Measurements from ENCODE around the gene LTBP2.

Gene LTBP2

GRCh38 chr14:74531467-74531866 lies 80.6 kb downstream of the LTBP2 start:
- in situ Hi-C loops (cut with MboI; ENCODE audit: low sequenced_read_pairs): no loop called here

- in situ Hi-C loops (cut with MboI; ENCODE audit: low sequenced_read_pairs): no loop called here
These were observed 81.0 kb downstream of the LTBP2 start for GRCh38 chr14:74531006-74531405.

GRCh38 chr14:74528886-74529285 lies 83.2 kb downstream of the LTBP2 start:
- in situ Hi-C loops (cut with MboI; ENCODE audit: low sequenced_read_pairs): no loop called here

GRCh38 chr14:74528406-74528805 lies 83.6 kb downstream of the LTBP2 start:
- in situ Hi-C loops (cut with MboI; ENCODE audit: low sequenced_read_pairs): no loop called here

- in situ Hi-C loops (cut with MboI; ENCODE audit: low sequenced_read_pairs): no loop called here
These were observed 84.2 kb downstream of the LTBP2 start for GRCh38 chr14:74527736-74528280.

- in situ Hi-C loops (cut with MboI; ENCODE audit: low sequenced_read_pairs): no loop called here
These were observed 85.0 kb downstream of the LTBP2 start for GRCh38 chr14:74526854-74527585.

GRCh38 chr14:74525361-74525851 lies 86.6 kb downstream of the LTBP2 start:
- in situ Hi-C loops (cut with MboI; ENCODE audit: low sequenced_read_pairs): no loop called here

- in situ Hi-C loops (cut with MboI; ENCODE audit: low sequenced_read_pairs): no loop called here
These were observed 87.3 kb downstream of the LTBP2 start for GRCh38 chr14:74524812-74525135.

GRCh38 chr14:74524076-74524811 lies 87.8 kb downstream of the LTBP2 start:
- in situ Hi-C loops (cut with MboI; ENCODE audit: low sequenced_read_pairs): no loop called here

GRCh38 chr14:74522740-74523139 lies 89.3 kb downstream of the LTBP2 start:
- in situ Hi-C loops (cut with MboI; ENCODE audit: low sequenced_read_pairs): no loop called here

- in situ Hi-C loops (cut with MboI; ENCODE audit: low sequenced_read_pairs): no loop called here
These were observed 90.3 kb downstream of the LTBP2 start for GRCh38 chr14:74521756-74522155.

GRCh38 chr14:74519316-74520074 lies 92.5 kb downstream of the LTBP2 start:
- in situ Hi-C loops (cut with MboI; ENCODE audit: low sequenced_read_pairs): no loop called here

- in situ Hi-C loops (cut with MboI; ENCODE audit: low sequenced_read_pairs): no loop called here
These were observed 93.8 kb downstream of the LTBP2 start for GRCh38 chr14:74518221-74518620.

GRCh38 chr14:74517731-74518130 lies 94.3 kb downstream of the LTBP2 start:
- in situ Hi-C loops (cut with MboI; ENCODE audit: low sequenced_read_pairs): no loop called here

GRCh38 chr14:74516451-74517160 lies 95.4 kb downstream of the LTBP2 start:
- in situ Hi-C loops (cut with MboI; ENCODE audit: low sequenced_read_pairs): no loop called here

GRCh38 chr14:74515891-74516412 lies 96.1 kb downstream of the LTBP2 start:
- in situ Hi-C loops (cut with MboI; ENCODE audit: low sequenced_read_pairs): no loop called here

- in situ Hi-C loops (cut with MboI; ENCODE audit: low sequenced_read_pairs): no loop called here
These were observed 97.5 kb downstream of the LTBP2 start for GRCh38 chr14:74514471-74514941.

- in situ Hi-C loops (cut with MboI; ENCODE audit: low sequenced_read_pairs): no loop called here
These were observed 99.8 kb downstream of the LTBP2 start for GRCh38 chr14:74511966-74512830.

GRCh38 chr14:74510959-74511409 lies 101.1 kb downstream of the LTBP2 start:
- in situ Hi-C loops (cut with MboI; ENCODE audit: low sequenced_read_pairs): no loop called here
